Measurements from ENCODE around the gene DRD1. TPM values are rescaled to one million over a fixed set of nuclear protein-coding genes. Genes with fewer than 3 reads are reported as not detected.
"Not testable (repeated sequence)": the region's sequence is repeated elsewhere in the genome, so short reads cannot be mapped to it uniquely, and the experiment has no call there.

DRD1 gene
- total RNA-seq, 1 donor from 2014 or later, result not detected

DNA sequence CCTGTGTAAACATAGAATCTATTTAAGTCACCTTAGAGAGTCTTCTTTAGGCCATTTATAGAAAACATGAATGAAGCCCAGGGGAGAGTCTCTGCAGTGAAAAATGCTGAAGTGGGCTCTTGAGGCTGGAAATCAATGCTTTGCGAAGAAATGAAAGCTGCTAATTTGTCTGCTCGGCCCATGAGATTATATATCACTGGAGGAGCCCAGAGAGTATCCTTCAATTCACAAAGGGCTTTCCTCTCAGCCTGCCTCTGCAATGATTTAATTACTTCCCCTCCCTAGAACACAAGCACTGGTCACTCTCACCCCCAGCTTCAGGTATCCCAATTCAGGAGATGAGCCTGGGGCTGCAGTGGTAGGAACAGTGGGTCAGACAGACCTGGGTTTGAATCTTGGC, 8.2 kb upstream of the DRD1 start:
- H3K9me3 Mint-ChIP-seq (ENCODE audit: unreplicated experiment), result peaks cover 2% of the 10 kb centered on the region
- no peak for DNase-seq
- TF ChIP-seq, protein P1, sequence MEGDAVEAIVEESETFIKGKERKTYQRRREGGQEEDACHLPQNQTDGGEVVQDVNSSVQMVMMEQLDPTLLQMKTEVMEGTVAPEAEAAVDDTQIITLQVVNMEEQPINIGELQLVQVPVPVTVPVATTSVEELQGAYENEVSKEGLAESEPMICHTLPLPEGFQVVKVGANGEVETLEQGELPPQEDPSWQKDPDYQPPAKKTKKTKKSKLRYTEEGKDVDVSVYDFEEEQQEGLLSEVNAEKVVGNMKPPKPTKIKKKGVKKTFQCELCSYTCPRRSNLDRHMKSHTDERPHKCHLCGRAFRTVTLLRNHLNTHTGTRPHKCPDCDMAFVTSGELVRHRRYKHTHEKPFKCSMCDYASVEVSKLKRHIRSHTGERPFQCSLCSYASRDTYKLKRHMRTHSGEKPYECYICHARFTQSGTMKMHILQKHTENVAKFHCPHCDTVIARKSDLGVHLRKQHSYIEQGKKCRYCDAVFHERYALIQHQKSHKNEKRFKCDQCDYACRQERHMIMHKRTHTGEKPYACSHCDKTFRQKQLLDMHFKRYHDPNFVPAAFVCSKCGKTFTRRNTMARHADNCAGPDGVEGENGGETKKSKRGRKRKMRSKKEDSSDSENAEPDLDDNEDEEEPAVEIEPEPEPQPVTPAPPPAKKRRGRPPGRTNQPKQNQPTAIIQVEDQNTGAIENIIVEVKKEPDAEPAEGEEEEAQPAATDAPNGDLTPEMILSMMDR (IDR thresholded peaks at IDR 0.05; ENCODE audit: partially characterized antibody, unreplicated experiment), result no peak
- H3K36me3 Mint-ChIP-seq (ENCODE audit: unreplicated experiment), result no peaks in the 10 kb centered on the region
- H3K4me3 Mint-ChIP-seq (ENCODE audit: unreplicated experiment), result no peak overlapping the region
- peaks cover 4% of the 10 kb centered on the region for H3K27me3 Mint-ChIP-seq (ENCODE audit: unreplicated experiment)
- H3K4me1 Mint-ChIP-seq (ENCODE audit: low read depth, unreplicated experiment), result peaks cover 9% of the 10 kb centered on the region
- H3K27ac Mint-ChIP-seq (ENCODE audit: unreplicated experiment), result no peak overlapping the region

DNA sequence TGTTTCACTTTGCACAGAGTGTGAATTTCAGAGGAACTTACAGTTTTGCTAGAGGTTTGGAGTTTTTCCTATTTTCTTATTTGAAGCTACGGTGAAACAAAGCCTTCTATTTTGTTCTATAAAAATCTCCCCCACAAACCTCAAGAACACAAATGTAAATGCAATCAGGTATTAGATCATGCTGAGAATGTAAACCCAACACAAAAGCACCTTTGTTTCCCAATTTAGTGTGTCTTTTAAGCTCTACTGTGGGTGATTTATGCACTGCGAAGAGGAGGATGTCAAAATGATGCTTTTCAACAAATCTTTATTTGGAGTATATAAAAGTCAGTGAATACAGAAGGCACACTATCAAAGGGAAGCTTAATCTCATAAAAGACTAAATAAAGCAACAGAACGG, 4.3 kb upstream of the DRD1 start:
- Mint-ChIP-seq H3K36me3 (ENCODE audit: unreplicated experiment) (no peaks in the 10 kb centered on the region), H3K27me3 (ENCODE audit: unreplicated experiment) (peaks cover 16% of the 10 kb centered on the region), H3K27ac (ENCODE audit: unreplicated experiment) (no peak overlapping the region), H3K9me3 (ENCODE audit: unreplicated experiment) (peaks cover 3% of the 10 kb centered on the region), H3K4me3 (ENCODE audit: unreplicated experiment) (no peak overlapping the region), H3K4me1 (ENCODE audit: low read depth, unreplicated experiment) (peaks cover 10% of the 10 kb centered on the region)
- no peak for DNase-seq
- TF ChIP-seq, protein P1 (IDR thresholded peaks at IDR 0.05; ENCODE audit: partially characterized antibody, unreplicated experiment), result no peak

DNA sequence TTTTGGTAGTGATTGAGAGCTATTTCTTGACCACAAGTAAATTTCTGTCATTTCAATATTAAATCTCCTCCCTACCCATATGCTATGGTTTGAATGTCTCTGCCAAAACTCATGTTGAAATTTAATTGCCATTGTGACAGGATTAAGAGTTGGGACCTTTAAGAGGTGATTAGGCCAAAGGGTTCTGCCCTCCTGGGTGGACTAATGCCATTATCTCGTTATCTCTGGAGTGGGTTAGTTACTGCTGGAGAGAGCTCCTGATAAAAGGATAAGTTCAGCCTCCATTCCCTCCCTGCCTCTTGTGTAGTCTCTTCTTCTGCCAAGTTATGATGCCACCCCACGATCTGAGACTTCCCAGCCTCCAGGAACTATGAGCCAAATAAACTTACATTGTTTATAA, 3.6 kb upstream of the DRD1 start:
- H3K36me3 Mint-ChIP-seq (ENCODE audit: unreplicated experiment), result no peaks in the 10 kb centered on the region
- TF ChIP-seq, protein P1 (IDR thresholded peaks at IDR 0.05; ENCODE audit: partially characterized antibody, unreplicated experiment), result no peak
- peaks cover 3% of the 10 kb centered on the region for H3K9me3 Mint-ChIP-seq (ENCODE audit: unreplicated experiment)
- peaks cover 13% of the 10 kb centered on the region for H3K27me3 Mint-ChIP-seq (ENCODE audit: unreplicated experiment)
- no peak overlapping the region for H3K27ac Mint-ChIP-seq (ENCODE audit: unreplicated experiment)
- DNase-seq, result no peak
- peaks cover 10% of the 10 kb centered on the region for H3K4me1 Mint-ChIP-seq (ENCODE audit: low read depth, unreplicated experiment)
- no peak overlapping the region for H3K4me3 Mint-ChIP-seq (ENCODE audit: unreplicated experiment)

DNA sequence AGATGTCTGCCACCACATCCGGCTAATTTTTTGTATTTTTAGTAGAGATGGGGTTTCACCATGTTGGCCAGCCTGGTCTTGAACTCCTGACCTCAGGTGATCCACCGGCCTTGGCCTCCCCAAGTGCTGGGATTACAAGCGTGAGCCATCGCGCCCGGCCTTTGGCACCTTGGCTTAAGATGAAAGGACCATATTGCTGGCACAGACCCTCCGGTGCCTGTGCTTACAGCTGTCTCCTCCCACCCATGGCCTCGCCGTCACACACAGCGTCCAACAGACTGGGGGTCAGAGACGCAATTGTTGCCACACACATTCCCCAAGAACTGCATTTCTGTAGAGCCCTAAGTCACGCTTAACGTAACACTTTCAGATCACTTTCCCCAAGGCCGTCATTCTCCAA, 2.4 kb upstream of the DRD1 start:
- H3K27ac Mint-ChIP-seq (ENCODE audit: unreplicated experiment); H3K4me3 Mint-ChIP-seq (ENCODE audit: unreplicated experiment); DNase-seq; H3K36me3 Mint-ChIP-seq (ENCODE audit: unreplicated experiment); H3K4me1 Mint-ChIP-seq (ENCODE audit: low read depth, unreplicated experiment); H3K9me3 Mint-ChIP-seq (ENCODE audit: unreplicated experiment): not testable (repeated sequence)
- peaks cover 18% of the 10 kb centered on the region for H3K27me3 Mint-ChIP-seq (ENCODE audit: unreplicated experiment)

DNA sequence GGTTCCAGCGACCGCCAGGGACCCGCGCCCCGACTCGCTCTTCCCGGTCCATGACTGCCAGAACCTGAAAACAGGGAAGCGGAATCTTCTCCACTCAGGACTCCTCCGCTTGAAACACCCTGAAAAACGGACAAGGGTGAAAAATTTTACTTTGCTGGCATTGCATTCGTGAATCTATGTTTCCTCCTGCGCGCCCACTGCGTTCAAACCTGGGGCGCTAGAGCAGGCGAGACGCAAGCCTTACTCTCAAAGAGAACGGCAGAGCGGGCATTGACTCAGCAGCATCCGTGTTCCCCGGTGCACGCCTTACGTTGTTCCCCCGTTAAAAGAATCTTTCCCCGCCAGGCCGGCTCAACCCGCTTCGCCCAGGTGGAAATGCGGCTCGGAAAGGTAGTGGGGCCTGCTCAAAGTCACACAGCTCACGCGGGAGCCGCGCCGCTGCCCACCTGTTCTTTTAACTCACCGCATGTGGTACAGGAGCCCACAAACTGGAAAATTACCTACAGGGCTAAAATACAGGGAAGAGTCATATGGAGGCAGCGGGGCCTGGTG, 999 bp upstream of the DRD1 start:
- no peak overlapping the region for H3K27ac Mint-ChIP-seq (ENCODE audit: unreplicated experiment)
- peaks cover 17% of the 10 kb centered on the region for H3K27me3 Mint-ChIP-seq (ENCODE audit: unreplicated experiment)
- no peaks in the 10 kb centered on the region for H3K36me3 Mint-ChIP-seq (ENCODE audit: unreplicated experiment)
- TF ChIP-seq, protein P1 (IDR thresholded peaks at IDR 0.05; ENCODE audit: partially characterized antibody, unreplicated experiment), result no peak
- peak overlapping the region; percentile 81 for H3K4me3 Mint-ChIP-seq (ENCODE audit: unreplicated experiment)
- H3K4me1 Mint-ChIP-seq (ENCODE audit: low read depth, unreplicated experiment), result peaks cover 5% of the 10 kb centered on the region
- H3K9me3 Mint-ChIP-seq (ENCODE audit: unreplicated experiment), result peaks cover 3% of the 10 kb centered on the region
- no peak for DNase-seq
